Measurements from ENCODE around the gene TRMT10B. TPM values are rescaled to one million over a fixed set of nuclear protein-coding genes. Genes with fewer than 3 reads are reported as not detected.
"Not testable (repeated sequence)": the region's sequence is repeated elsewhere in the genome, so short reads cannot be mapped to it uniquely, and the experiment has no call there.

The TRMT10B gene
- total RNA-seq, 1 donor from 2014 or later, result 4.2 TPM

GRCh38 chr9:37751186-37751585 lies 2.4 kb upstream of the TRMT10B start:
- Histone ChIP-seq H3K4me1 (ENCODE audit: insufficient read depth, low read length) (peaks cover 9% of the 10 kb centered on the region), H3K79me2 (ENCODE audit: insufficient read depth, low read length) (peaks cover 10% of the 10 kb centered on the region), H3K4me3 (ENCODE audit: insufficient read depth, low read depth, low read length) (no peak overlapping the region), H3K27ac (ENCODE audit: low read depth, low read length) (no peak overlapping the region), H3K36me3 (ENCODE audit: insufficient read depth, low read length) (no peaks in the 10 kb centered on the region), H3K9ac (ENCODE audit: low read length) (no peak overlapping the region), H3K4me2 (ENCODE audit: low read length) (no peak overlapping the region), H4K20me1 (ENCODE audit: insufficient read depth, low read length) (no peaks in the 10 kb centered on the region), H2AFZ (ENCODE audit: low read depth, low read length) (no peak overlapping the region), H3K27me3 (ENCODE audit: insufficient read depth, low read length) (no peaks in the 10 kb centered on the region), H3K9me3 (ENCODE audit: insufficient read depth, low read depth, low read length) (no peaks in the 10 kb centered on the region)
- FAIRE-seq (no peak), DNase-seq (ENCODE audit: low read depth) (no peak)
- no peak for TF ChIP-seq EZH2 (IDR thresholded peaks at IDR 0.05; ENCODE audit: insufficient read depth, low read length)
- TF ChIP-seq, protein P1, sequence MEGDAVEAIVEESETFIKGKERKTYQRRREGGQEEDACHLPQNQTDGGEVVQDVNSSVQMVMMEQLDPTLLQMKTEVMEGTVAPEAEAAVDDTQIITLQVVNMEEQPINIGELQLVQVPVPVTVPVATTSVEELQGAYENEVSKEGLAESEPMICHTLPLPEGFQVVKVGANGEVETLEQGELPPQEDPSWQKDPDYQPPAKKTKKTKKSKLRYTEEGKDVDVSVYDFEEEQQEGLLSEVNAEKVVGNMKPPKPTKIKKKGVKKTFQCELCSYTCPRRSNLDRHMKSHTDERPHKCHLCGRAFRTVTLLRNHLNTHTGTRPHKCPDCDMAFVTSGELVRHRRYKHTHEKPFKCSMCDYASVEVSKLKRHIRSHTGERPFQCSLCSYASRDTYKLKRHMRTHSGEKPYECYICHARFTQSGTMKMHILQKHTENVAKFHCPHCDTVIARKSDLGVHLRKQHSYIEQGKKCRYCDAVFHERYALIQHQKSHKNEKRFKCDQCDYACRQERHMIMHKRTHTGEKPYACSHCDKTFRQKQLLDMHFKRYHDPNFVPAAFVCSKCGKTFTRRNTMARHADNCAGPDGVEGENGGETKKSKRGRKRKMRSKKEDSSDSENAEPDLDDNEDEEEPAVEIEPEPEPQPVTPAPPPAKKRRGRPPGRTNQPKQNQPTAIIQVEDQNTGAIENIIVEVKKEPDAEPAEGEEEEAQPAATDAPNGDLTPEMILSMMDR (IDR thresholded peaks at IDR 0.05; ENCODE audit: insufficient read depth, low read depth, low read length), result no peak
- no peaks in the 10 kb centered on the region for H3K36me3 Mint-ChIP-seq (ENCODE audit: low read depth, unreplicated experiment)
- no peaks in the 10 kb centered on the region for H3K27me3 Mint-ChIP-seq (ENCODE audit: low read depth, unreplicated experiment)
- H3K9me3 Mint-ChIP-seq (ENCODE audit: unreplicated experiment), result peaks cover 2% of the 10 kb centered on the region
- no peak overlapping the region for H3K4me3 Mint-ChIP-seq (ENCODE audit: unreplicated experiment)
- peaks cover 2% of the 10 kb centered on the region for H3K4me1 Mint-ChIP-seq (ENCODE audit: low read depth, unreplicated experiment)
- H3K27ac Mint-ChIP-seq (ENCODE audit: unreplicated experiment), result no peak overlapping the region

GRCh38 chr9:37751704-37752103 lies 1.9 kb upstream of the TRMT10B start:
- not testable (repeated sequence) for H2AFZ ChIP-seq (ENCODE audit: low read depth, low read length); H3K36me3 Mint-ChIP-seq (ENCODE audit: low read depth, unreplicated experiment); H3K4me2 ChIP-seq (ENCODE audit: low read length); H3K79me2 ChIP-seq (ENCODE audit: insufficient read depth, low read length); H3K4me1 ChIP-seq (ENCODE audit: insufficient read depth, low read length); H3K27me3 ChIP-seq (ENCODE audit: insufficient read depth, low read length); H3K9me3 Mint-ChIP-seq (ENCODE audit: unreplicated experiment); H3K36me3 ChIP-seq (ENCODE audit: insufficient read depth, low read length); H4K20me1 ChIP-seq (ENCODE audit: insufficient read depth, low read length); H3K4me3 Mint-ChIP-seq (ENCODE audit: unreplicated experiment); H3K4me1 Mint-ChIP-seq (ENCODE audit: low read depth, unreplicated experiment); H3K27me3 Mint-ChIP-seq (ENCODE audit: low read depth, unreplicated experiment); H3K4me3 ChIP-seq (ENCODE audit: insufficient read depth, low read depth, low read length); H3K27ac ChIP-seq (ENCODE audit: low read depth, low read length); H3K9ac ChIP-seq (ENCODE audit: low read length); DNase-seq (ENCODE audit: low read depth); H3K9me3 ChIP-seq (ENCODE audit: insufficient read depth, low read depth, low read length); FAIRE-seq; H3K27ac Mint-ChIP-seq (ENCODE audit: unreplicated experiment)

DNA sequence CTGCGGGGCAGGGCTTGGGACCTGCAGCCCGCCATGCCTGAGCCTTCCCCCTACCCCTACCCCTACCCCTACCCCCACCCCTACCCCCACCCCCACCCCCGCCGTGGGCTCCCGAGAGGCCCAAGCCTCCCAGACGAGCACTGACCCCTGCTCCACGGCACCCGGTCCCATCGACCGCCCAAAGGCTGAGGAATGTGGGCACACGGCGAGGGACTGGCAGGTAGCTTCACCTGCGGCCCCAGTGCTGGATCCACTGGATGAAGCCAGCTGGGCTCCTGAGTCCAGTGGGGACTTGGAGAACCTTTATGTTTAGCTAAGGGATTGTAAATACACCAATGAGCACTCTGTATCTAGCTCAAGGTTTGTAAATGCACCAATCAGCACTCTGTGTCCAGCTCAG lies 1.5 kb upstream of the TRMT10B start:
- H3K4me2 ChIP-seq (ENCODE audit: low read length); H3K4me1 ChIP-seq (ENCODE audit: insufficient read depth, low read length); H3K79me2 ChIP-seq (ENCODE audit: insufficient read depth, low read length); FAIRE-seq; H3K4me3 Mint-ChIP-seq (ENCODE audit: unreplicated experiment); H3K27me3 ChIP-seq (ENCODE audit: insufficient read depth, low read length); H3K9ac ChIP-seq (ENCODE audit: low read length); H3K27ac Mint-ChIP-seq (ENCODE audit: unreplicated experiment); H3K36me3 Mint-ChIP-seq (ENCODE audit: low read depth, unreplicated experiment); H4K20me1 ChIP-seq (ENCODE audit: insufficient read depth, low read length); H3K4me1 Mint-ChIP-seq (ENCODE audit: low read depth, unreplicated experiment); H3K27ac ChIP-seq (ENCODE audit: low read depth, low read length); H3K9me3 ChIP-seq (ENCODE audit: insufficient read depth, low read depth, low read length); DNase-seq (ENCODE audit: low read depth); H2AFZ ChIP-seq (ENCODE audit: low read depth, low read length); H3K4me3 ChIP-seq (ENCODE audit: insufficient read depth, low read depth, low read length); H3K36me3 ChIP-seq (ENCODE audit: insufficient read depth, low read length); H3K27me3 Mint-ChIP-seq (ENCODE audit: low read depth, unreplicated experiment); H3K9me3 Mint-ChIP-seq (ENCODE audit: unreplicated experiment): not testable (repeated sequence)
